Large intestine (tissue), 3 donors: ENCODE results near the gene CACNA1D. TPM values are rescaled to one million over a fixed set of nuclear protein-coding genes. Genes with fewer than 3 reads are reported as not detected.

Experiments
- DNase-seq, 2 donors: peaks; one replicate each; pipeline versions ENCODE4 v3.0.0 to v3.0.0-alpha.2; 2013
- H3K27ac ChIP-seq: one replicate; pipeline ENCODE4 v1.5.1; 2013; ENCODE audit warnings: low read length
- H3K27me3 ChIP-seq: 2 replicates; pipeline ENCODE4 v1.6.1; 2013; ENCODE audit warnings: low read length; ENCODE audit not compliant: control insufficient read depth, insufficient read depth
- H3K36me3 ChIP-seq: 2 replicates; pipeline ENCODE4 v1.6.1; 2013; ENCODE audit warnings: low read length; ENCODE audit not compliant: control insufficient read depth, insufficient read depth
- H3K4me1 ChIP-seq: one replicate; pipeline ENCODE4 v1.6.1; 2013; ENCODE audit warnings: low read length; ENCODE audit not compliant: control insufficient read depth, insufficient read depth
- H3K4me3 ChIP-seq: one replicate; pipeline ENCODE4 v1.5.1; 2013; ENCODE audit warnings: low read length
- H3K9me3 ChIP-seq: one replicate; pipeline ENCODE4 v1.6.1; 2013; ENCODE audit warnings: mild to moderate bottlenecking, low read depth, low read length, moderate library complexity; ENCODE audit not compliant: control insufficient read depth
- WGBS: methylation state at CpG from one replicate; pipeline ENCODE4 v1.1.5; 2013; ENCODE audit warnings: low lambda C conversion rate; ENCODE audit not compliant: insufficient coverage; 5-methylcytosine and 5-hydroxymethylcytosine counted together
- polyA plus RNA-seq: library from polyadenylated mRNA; unstranded; fragments of 120-200 nt; gene quantifications from one replicate; pipeline ENCODE4 v1.2.1, GENCODE V29; 2013

The CACNA1D gene
- polyA plus RNA-seq, 1 donor, result 58.2 TPM

DNA sequence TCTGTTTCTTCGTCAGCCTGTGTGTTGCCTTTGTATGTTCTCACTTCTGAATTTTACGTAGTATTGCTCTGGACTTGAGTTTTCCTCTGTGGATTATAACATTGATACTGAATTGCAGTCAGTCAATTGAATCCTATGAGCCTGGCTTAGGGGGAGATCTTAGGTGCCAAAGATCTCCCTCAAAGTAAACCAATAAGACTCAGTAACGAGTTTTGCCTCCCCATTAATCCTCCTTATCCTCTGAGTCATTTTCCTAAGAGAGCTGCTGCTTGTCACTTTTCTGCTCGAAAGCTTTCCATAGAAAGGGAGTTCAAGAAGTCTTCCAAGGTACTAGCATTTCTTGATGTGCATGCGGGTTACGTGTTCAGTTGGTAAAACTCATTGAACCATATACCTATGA is 225.4 kb downstream of the CACNA1D start:
- no peaks in the 10 kb centered on the region for H3K9me3 ChIP-seq
- no peak overlapping the region for H3K27ac ChIP-seq
- no peaks in the 10 kb centered on the region for H3K4me1 ChIP-seq
- WGBS, result 100% methylated on average over 1 of the region's 6 CpGs
- no peaks in the 10 kb centered on the region for H3K27me3 ChIP-seq
- H3K36me3 ChIP-seq, result peaks cover 71% of the 10 kb centered on the region
- no peak for DNase-seq
- H3K4me3 ChIP-seq, result no peak overlapping the region

DNA sequence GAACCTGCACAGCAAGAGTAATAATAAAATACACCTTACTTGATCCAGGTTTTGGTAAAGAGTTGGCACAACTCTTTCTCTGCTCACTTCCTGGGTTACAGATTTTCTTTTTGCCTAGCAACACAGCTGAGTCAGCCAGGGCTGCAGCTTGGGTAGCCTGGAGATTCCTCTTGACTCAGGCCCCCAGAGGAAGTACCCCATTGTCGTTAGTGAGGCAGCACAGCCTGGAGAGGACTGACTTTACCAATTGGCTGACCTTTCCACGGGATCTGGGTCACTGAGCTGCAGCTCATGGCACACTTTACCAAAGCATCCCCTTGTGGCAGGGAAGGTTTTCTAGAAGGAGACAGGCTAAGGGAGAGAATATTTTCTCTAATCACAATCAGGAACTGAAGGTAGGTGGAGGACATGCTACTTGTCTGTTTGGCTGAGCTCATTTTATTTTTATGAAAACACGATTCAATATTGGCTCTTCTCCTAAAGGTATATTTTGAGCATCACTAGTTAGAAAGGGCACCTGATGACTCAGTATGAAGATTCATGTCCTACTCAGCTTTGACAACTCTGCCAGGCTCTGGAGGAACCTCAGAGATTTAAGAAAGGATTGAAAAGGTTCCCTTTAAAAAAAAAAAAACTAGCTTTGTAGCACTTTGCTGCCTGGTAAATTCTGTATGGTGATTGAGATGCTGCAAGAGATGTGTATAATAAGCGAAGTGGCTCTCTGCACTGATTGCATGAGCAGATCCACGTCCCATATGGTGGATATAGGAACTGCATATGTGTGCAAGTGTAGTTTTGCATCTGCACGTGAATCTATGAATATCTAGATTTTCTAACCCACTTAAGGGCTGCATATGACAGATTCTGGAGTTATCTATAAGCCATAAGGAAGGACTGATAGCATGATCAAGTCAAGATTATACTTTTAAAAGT is 227.0 kb downstream of the CACNA1D start:
- no CpG with 5 or more reads among the region's 6 CpGs for WGBS
- DNase-seq, result no peak
- H3K4me1 ChIP-seq, result no peaks in the 10 kb centered on the region
- H3K4me3 ChIP-seq, result no peak overlapping the region
- no peaks in the 10 kb centered on the region for H3K27me3 ChIP-seq
- H3K9me3 ChIP-seq, result no peaks in the 10 kb centered on the region
- H3K36me3 ChIP-seq, result peaks cover 64% of the 10 kb centered on the region
- H3K27ac ChIP-seq, result no peak overlapping the region

DNA sequence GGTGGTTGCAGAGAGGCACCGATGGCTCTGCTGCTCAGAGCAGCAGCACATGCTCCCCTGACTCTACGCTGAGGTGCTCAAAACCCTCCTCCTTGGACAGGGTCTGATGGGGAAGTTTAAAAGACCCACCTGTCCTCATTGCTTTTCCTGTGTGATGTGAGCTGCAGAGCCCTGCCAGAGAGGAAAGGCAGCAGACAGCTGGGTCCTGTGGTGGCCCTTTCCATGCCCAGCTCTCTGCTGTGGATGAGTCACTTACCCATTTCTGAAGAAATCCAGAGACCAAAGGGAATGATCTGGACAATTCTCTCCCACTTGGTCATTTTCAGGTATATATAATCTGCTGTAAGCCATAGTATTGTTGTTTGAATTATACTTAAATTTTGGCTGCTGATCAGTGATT is 230.2 kb downstream of the CACNA1D start:
- no peak for DNase-seq
- Histone ChIP-seq H3K36me3 (peaks cover 62% of the 10 kb centered on the region), H3K4me3 (no peak overlapping the region), H3K9me3 (no peaks in the 10 kb centered on the region), H3K4me1 (peaks cover 8% of the 10 kb centered on the region), H3K27ac (no peak overlapping the region), H3K27me3 (no peaks in the 10 kb centered on the region)
- WGBS, result no CpG with 5 or more reads among the region's 2 CpGs

DNA sequence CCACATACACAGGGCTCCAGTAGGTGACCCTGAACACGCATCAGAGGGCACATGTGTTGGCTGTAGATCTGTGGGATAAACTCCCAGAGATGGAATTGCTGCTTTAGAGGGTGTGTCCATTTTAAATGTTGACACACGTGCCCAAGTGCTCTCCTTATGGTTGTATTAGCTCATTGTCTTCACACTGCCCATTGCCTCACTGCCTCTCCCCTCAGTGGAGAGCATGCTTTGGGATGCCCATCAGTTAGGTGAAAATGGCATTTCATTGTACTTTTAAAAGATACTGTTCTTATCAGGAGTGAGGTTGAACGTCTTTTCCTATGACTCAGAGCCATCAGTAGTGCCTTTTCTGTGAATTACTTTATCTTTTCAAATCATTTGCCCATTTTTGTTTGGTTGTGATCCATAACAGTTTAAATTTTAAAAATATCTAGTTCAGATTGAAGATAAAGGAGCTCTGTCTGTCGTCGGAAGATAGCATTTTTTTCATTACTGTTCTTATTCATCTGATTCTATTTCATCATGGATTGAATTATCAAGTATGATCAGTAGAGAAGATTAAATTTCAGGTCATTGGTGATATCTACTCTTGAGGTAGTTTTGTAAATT is 231.1 kb downstream of the CACNA1D start:
- H3K27ac ChIP-seq, result no peak overlapping the region
- no peak for DNase-seq
- peaks cover 8% of the 10 kb centered on the region for H3K4me1 ChIP-seq
- H3K36me3 ChIP-seq, result peaks cover 59% of the 10 kb centered on the region
- no CpG with 5 or more reads among the region's 5 CpGs for WGBS
- no peaks in the 10 kb centered on the region for H3K9me3 ChIP-seq
- no peak overlapping the region for H3K4me3 ChIP-seq
- no peaks in the 10 kb centered on the region for H3K27me3 ChIP-seq

DNA sequence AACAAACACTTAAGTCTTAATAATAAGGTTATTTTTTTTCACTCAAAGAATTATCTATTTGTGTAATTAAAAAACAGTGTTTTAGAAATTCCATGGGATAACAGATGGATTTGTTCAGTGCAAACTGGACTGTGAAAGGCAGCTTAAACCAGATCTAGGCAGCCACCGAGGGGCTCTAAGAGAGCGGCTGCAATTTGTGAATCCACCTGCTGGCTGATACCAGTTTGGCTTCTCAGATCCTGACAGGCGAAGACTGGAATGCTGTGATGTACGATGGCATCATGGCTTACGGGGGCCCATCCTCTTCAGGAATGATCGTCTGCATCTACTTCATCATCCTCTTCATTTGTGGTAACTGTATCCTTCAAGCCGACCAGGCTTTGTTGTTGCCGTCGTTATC is 232.2 kb downstream of the CACNA1D start:
- WGBS, result no CpG with 5 or more reads among the region's 9 CpGs

DNA sequence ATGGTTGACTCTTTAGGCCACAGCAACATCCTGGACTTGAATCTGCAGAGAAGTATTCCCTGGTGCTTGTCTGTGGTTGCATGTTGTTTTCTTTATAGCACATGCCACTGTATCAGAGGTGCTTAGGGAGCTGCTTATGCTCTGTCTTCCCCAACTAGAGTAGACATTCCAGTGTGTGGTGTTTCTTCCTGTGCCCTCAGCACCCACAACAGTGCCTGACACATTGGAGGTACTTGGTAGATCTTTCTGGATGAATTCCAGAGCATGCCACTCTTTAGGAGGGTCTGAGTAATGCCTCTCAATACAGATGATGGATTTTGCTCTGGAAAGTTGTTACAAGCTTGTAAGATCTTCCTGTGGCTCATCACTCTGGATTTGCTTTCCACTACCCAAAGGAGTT is 234.2 kb downstream of the CACNA1D start:
- DNase-seq, result no peak
- no peak overlapping the region for H3K27ac ChIP-seq
- H3K4me1 ChIP-seq, result peaks cover 8% of the 10 kb centered on the region
- no peaks in the 10 kb centered on the region for H3K9me3 ChIP-seq
- no peaks in the 10 kb centered on the region for H3K27me3 ChIP-seq
- peaks cover 59% of the 10 kb centered on the region for H3K36me3 ChIP-seq
- H3K4me3 ChIP-seq, result no peak overlapping the region

More for the DNA sequence above, 232.2 kb downstream of the CACNA1D start:
- Histone ChIP-seq H3K9me3 (no peaks in the 10 kb centered on the region), H3K4me1 (peaks cover 8% of the 10 kb centered on the region), H3K4me3 (no peak overlapping the region), H3K27me3 (no peaks in the 10 kb centered on the region), H3K36me3 (peaks cover 60% of the 10 kb centered on the region), H3K27ac (no peak overlapping the region)
- no peak for DNase-seq

DNA sequence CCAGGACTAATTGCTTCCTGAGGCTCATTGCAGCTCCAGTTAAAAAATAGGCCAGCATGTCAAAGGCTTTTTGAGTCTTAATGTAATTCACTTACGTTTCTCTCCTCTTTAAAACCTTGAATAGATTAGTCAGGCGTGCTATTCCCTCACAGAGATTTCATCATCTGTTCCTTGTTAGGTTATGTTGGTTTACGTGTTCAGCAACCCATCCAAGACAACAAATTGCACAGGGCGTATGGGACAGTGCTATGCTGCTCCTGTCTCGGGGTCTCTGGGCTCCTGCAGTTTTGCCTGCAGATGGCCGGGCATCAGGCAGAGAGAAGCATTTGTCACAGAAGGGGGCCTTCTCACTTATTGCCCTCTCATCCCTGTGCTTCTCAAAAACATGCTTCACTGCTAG is 234.7 kb downstream of the CACNA1D start:
- H3K36me3 ChIP-seq, result peaks cover 55% of the 10 kb centered on the region
- no peak overlapping the region for H3K4me3 ChIP-seq
- no peaks in the 10 kb centered on the region for H3K27me3 ChIP-seq
- no CpG with 5 or more reads among the region's 6 CpGs for WGBS
- H3K4me1 ChIP-seq, result peaks cover 8% of the 10 kb centered on the region
- no peaks in the 10 kb centered on the region for H3K9me3 ChIP-seq
- H3K27ac ChIP-seq, result no peak overlapping the region
- DNase-seq, result no peak

DNA sequence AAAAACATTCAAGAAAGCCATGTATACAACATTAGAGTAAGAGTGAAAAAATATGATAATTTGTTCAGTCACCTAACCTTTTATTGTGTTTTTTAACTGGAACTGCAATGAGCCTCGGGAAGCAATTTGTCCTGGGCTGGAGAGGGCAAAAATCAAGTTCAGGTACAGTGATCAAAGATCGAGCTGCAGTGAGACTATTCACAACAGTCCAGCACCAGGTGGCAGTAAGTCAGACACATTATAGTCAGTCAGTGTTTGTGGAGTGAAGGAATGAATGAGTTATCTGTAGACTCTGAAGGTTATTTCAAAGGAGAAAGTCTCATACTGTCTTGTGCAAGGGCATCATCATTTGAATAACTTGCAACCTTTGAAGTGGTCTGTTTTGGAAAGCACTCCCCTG is 235.2 kb downstream of the CACNA1D start:
- peak; percentile 35 to 59 for DNase-seq

DNA sequence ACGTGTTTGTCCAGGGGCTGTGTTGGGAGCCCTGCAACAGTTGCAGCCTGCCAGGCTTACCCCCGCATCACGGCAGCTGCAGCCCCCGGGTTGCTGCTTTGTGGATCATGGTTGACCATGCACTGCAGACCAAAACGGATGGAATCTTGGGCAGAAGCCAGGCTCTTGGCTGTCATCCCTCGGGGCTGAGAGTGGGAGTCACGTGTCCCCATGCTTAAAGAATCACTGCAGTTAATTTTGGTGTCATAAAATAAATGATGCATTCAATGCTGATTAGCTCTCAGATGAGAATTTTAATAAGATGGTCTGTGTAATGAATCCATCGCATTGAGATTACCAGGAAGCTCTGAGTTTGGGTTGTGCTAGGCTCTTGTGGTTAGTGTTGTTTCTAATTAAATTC is 236.2 kb downstream of the CACNA1D start:
- Histone ChIP-seq H3K27me3 (no peaks in the 10 kb centered on the region), H3K4me1 (peaks cover 8% of the 10 kb centered on the region), H3K36me3 (peaks cover 55% of the 10 kb centered on the region), H3K9me3 (no peaks in the 10 kb centered on the region), H3K27ac (no peak overlapping the region), H3K4me3 (no peak overlapping the region)
- WGBS, result no CpG with 5 or more reads among the region's 8 CpGs
- DNase-seq, result peak in 1 of 2 donors; percentile 15

More for the DNA sequence above, 235.2 kb downstream of the CACNA1D start:
- Histone ChIP-seq H3K27ac (no peak overlapping the region), H3K9me3 (no peaks in the 10 kb centered on the region), H3K27me3 (no peaks in the 10 kb centered on the region), H3K36me3 (peaks cover 52% of the 10 kb centered on the region), H3K4me3 (no peak overlapping the region), H3K4me1 (peaks cover 8% of the 10 kb centered on the region)
- WGBS, result no CpG with 5 or more reads among the region's 2 CpGs

DNA sequence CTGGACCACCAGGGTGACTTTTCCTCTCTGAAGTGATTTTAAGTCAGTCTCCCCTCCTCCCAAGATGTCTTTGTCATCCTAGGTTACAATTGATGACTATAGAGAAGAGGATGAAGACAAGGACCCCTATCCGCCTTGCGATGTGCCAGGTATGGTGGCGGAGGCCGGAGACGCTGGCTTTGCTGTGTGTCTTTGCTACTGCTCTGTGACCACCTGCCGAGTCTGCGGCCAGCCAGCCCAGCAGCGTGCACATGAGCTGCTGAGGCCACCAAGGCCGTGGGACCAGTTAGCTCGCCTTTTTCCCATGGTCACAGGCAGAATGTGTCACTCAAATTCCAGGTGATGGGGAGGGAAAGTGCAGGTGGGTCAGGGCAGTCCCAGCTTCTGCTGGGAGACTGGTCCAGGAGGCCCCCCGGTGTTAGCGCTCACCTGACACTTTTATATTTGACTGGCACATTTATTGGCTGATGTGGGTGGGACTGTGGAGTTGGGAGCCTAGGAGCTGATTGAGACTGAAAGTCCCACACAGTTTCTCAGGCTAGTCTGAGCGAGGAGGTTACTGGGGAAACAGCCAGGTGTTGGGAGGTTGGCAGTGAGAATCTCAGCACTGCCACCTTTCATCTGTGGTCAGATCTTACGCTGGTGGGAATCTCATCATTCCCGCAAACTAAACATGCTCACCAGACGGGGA is 237.7 kb downstream of the CACNA1D start:
- Histone ChIP-seq H3K4me3 (no peak overlapping the region), H3K27me3 (no peaks in the 10 kb centered on the region), H3K27ac (no peak overlapping the region), H3K36me3 (peaks cover 63% of the 10 kb centered on the region), H3K9me3 (no peaks in the 10 kb centered on the region), H3K4me1 (peaks cover 8% of the 10 kb centered on the region)
- no peak for DNase-seq
- WGBS, result no CpG with 5 or more reads among the region's 16 CpGs
